ENCODE results near the gene MEMO1. TPM values are rescaled to one million over a fixed set of nuclear protein-coding genes. Genes with fewer than 3 reads are reported as not detected.
A peak's percentile ranks its signal among the peaks of the same experiment; 100 is the strongest.
"Not testable (repeated sequence)": the region's sequence is repeated elsewhere in the genome, so short reads cannot be mapped to it uniquely, and the experiment has no call there.

MEMO1 gene
- total RNA-seq, 1 experiment from 2014 or later = 85.8 TPM

- Histone ChIP-seq H3K9me3 (no peaks in the 10 kb centered on the region), H3K4me3 (no peak overlapping the region), H3K27me3 (no peaks in the 10 kb centered on the region), H3K36me3 (no peaks in the 10 kb centered on the region)
- DNase-seq = no peak
These were observed 32.4 kb downstream of the MEMO1 start for GRCh38 chr2:31978436-31978835.

- Histone ChIP-seq H3K9me3 (no peaks in the 10 kb centered on the region), H3K27me3 (no peaks in the 10 kb centered on the region), H3K4me3 (no peak overlapping the region), H3K36me3 (no peaks in the 10 kb centered on the region)
- DNase-seq = no peak
These were observed 37.1 kb downstream of the MEMO1 start for GRCh38 chr2:31973665-31974064.

GRCh38 chr2:31972059-31972458, 38.7 kb downstream of the MEMO1 start:
- no peaks in the 10 kb centered on the region for H3K36me3 ChIP-seq
- no peak for DNase-seq
- H3K27me3 ChIP-seq = no peaks in the 10 kb centered on the region
- no peak overlapping the region for H3K4me3 ChIP-seq
- no peaks in the 10 kb centered on the region for H3K9me3 ChIP-seq

GRCh38 chr2:31969178-31969577, 41.6 kb downstream of the MEMO1 start:
- no peaks in the 10 kb centered on the region for H3K9me3 ChIP-seq
- no peaks in the 10 kb centered on the region for H3K27me3 ChIP-seq
- no peak overlapping the region for H3K4me3 ChIP-seq
- no peaks in the 10 kb centered on the region for H3K36me3 ChIP-seq
- no peak for DNase-seq

- no peak overlapping the region for H3K4me3 ChIP-seq
- H3K9me3 ChIP-seq = no peaks in the 10 kb centered on the region
- H3K36me3 ChIP-seq = no peaks in the 10 kb centered on the region
- DNase-seq = no peak
- no peaks in the 10 kb centered on the region for H3K27me3 ChIP-seq
These were observed 43.0 kb downstream of the MEMO1 start for GRCh38 chr2:31967790-31968189.

GRCh38 chr2:31966402-31966801, 44.4 kb downstream of the MEMO1 start:
- not testable (repeated sequence) for H3K27me3 ChIP-seq, DNase-seq, H3K36me3 ChIP-seq, H3K4me3 ChIP-seq, H3K9me3 ChIP-seq

- no peaks in the 10 kb centered on the region for H3K9me3 ChIP-seq
- no peaks in the 10 kb centered on the region for H3K36me3 ChIP-seq
- H3K27me3 ChIP-seq = no peaks in the 10 kb centered on the region
- DNase-seq = no peak
- H3K4me3 ChIP-seq = no peak overlapping the region
These were observed 45.7 kb downstream of the MEMO1 start for GRCh38 chr2:31965094-31965493.

GRCh38 chr2:31962757-31963361, 47.9 kb downstream of the MEMO1 start:
- Histone ChIP-seq H3K27me3 (no peaks in the 10 kb centered on the region), H3K36me3 (no peaks in the 10 kb centered on the region), H3K4me3 (no peak overlapping the region), H3K9me3 (no peaks in the 10 kb centered on the region)
- peak; percentile 10 for DNase-seq

GRCh38 chr2:31958140-31958717, 52.6 kb downstream of the MEMO1 start:
- Histone ChIP-seq H3K27me3 (no peaks in the 10 kb centered on the region), H3K36me3 (peaks cover 5% of the 10 kb centered on the region; the same call in 1 of the 2 replicates), H3K4me3 (no peak overlapping the region), H3K9me3 (no peaks in the 10 kb centered on the region)
- no peak for DNase-seq

- Histone ChIP-seq H3K4me3 (no peak overlapping the region), H3K9me3 (no peaks in the 10 kb centered on the region), H3K27me3 (no peaks in the 10 kb centered on the region), H3K36me3 (peaks cover 5% of the 10 kb centered on the region; the same call in 1 of the 2 replicates)
- no peak for DNase-seq
These were observed 53.3 kb downstream of the MEMO1 start for GRCh38 chr2:31957354-31958139.

- not testable (repeated sequence) for H3K27me3 ChIP-seq, H3K9me3 ChIP-seq, H3K36me3 ChIP-seq, H3K4me3 ChIP-seq, DNase-seq
These were observed 53.9 kb downstream of the MEMO1 start for GRCh38 chr2:31956934-31957333.

- Histone ChIP-seq H3K36me3 (peaks cover 5% of the 10 kb centered on the region; the same call in 1 of the 2 replicates), H3K9me3 (no peaks in the 10 kb centered on the region), H3K4me3 (no peak overlapping the region), H3K27me3 (no peaks in the 10 kb centered on the region)
- DNase-seq = no peak
These were observed 54.5 kb downstream of the MEMO1 start for GRCh38 chr2:31956312-31956711.

- H3K4me3 ChIP-seq, DNase-seq, H3K36me3 ChIP-seq, H3K9me3 ChIP-seq, H3K27me3 ChIP-seq: not testable (repeated sequence)
These were observed 57.7 kb downstream of the MEMO1 start for GRCh38 chr2:31953095-31953494.

- Histone ChIP-seq H3K4me3 (no peak overlapping the region), H3K27me3 (no peaks in the 10 kb centered on the region), H3K9me3 (no peaks in the 10 kb centered on the region), H3K36me3 (peaks cover 6% of the 10 kb centered on the region; the same call in 1 of the 2 replicates)
- DNase-seq = no peak
These were observed 59.8 kb downstream of the MEMO1 start for GRCh38 chr2:31950946-31951562.

GRCh38 chr2:31947871-31948270, 62.9 kb downstream of the MEMO1 start:
- Histone ChIP-seq H3K4me3 (no peak overlapping the region), H3K9me3 (no peaks in the 10 kb centered on the region), H3K36me3 (peaks cover 3% of the 10 kb centered on the region; the same call in 1 of the 2 replicates), H3K27me3 (no peaks in the 10 kb centered on the region)
- DNase-seq = no peak

- Histone ChIP-seq H3K4me3 (no peak overlapping the region), H3K36me3 (peaks cover 9% of the 10 kb centered on the region), H3K27me3 (no peaks in the 10 kb centered on the region), H3K9me3 (no peaks in the 10 kb centered on the region)
- no peak for DNase-seq
These were observed 64.0 kb downstream of the MEMO1 start for GRCh38 chr2:31946838-31947237.

- Histone ChIP-seq H3K36me3 (peaks cover 12% of the 10 kb centered on the region), H3K27me3 (no peaks in the 10 kb centered on the region), H3K9me3 (no peaks in the 10 kb centered on the region), H3K4me3 (no peak overlapping the region)
- DNase-seq = peak; percentile 27
These were observed 65.3 kb downstream of the MEMO1 start for GRCh38 chr2:31945572-31945935.

All from MG63 (cell line).